GM19324 (cell line): ENCODE measurements around the gene CTCFL.

Experiments
- ATAC-seq: cut with Tn5 transposase; IDR thresholded peaks from one replicate; pipeline ENCODE4 v1.9.1; 2021; ENCODE audit warnings: mild to moderate bottlenecking, moderate library complexity; ENCODE audit not compliant: unreplicated experiment, low FRiP score

Gene CTCFL

GRCh38 chr20:57469418-57470211, 55.3 kb downstream of the CTCFL start:
- no peak for ATAC-seq

GRCh38 chr20:57468523-57469417, 56.2 kb downstream of the CTCFL start:
- ATAC-seq, result no peak

DNA sequence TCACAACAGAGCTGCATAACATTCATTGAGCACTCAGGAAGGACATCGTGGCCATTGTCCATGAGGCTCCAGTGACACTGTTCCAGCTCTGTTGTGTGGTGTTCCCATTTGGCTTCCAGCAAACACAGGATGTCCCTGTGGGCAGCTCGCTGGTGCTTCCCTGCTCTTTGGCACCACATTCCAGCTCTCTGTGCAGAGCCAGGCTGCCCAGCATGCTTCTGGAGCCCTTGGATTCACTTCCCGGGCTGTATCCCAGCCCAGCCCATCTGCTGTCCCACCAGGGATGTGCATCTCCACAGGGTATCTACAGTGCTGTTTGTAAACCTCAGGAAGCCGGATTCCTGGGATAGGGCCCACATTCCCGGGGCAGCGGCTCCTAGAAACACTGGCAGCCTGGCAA, 57.2 kb downstream of the CTCFL start:
- ATAC-seq, result no peak

GRCh38 chr20:57465943-57466342, 59.0 kb downstream of the CTCFL start:
- ATAC-seq, result no peak

DNA sequence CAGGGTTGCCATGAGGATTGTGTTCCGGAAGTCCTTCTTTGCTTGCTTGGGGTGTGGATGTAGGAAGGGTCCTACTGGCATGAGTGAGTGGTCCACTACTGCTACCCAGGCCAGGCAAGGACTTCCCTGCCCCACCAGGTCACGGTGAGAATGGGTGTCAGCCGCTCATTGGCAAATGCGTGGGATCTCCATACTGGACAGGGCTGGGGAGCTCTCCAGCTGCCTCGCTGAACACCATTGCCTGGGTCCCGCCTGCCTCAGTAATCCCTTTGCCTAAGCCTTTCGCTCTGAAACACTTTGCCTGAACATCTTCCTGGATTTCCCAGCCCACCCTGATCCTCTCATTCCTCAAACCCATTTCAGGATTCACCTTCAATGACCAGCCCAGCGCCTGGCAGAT, 59.5 kb downstream of the CTCFL start:
- no peak for ATAC-seq

- ATAC-seq, result no peak
Measured at GRCh38 chr20:57464642-57465211, 60.2 kb downstream of the CTCFL start.

DNA sequence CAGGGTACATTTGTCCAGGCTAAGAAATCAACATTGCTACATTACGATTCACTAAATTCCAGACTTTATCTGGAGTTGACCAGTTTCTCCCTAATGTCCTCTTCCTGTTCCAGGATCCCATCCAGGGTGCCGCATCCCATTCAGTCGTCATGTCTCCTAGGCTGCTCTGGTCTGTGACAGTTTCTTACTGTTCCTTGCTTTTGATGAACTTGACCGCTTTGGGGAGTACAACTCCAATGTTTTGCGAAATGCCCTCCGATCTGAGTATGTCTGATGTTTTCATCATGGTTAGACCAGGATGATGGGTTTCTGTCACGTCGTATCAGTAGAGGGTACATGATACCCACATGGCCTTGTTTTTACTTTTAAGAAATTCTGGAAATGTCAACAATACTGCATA, 62.2 kb downstream of the CTCFL start:
- no peak for ATAC-seq

GRCh38 chr20:57461726-57462125, 63.2 kb downstream of the CTCFL start:
- no peak for ATAC-seq

DNA sequence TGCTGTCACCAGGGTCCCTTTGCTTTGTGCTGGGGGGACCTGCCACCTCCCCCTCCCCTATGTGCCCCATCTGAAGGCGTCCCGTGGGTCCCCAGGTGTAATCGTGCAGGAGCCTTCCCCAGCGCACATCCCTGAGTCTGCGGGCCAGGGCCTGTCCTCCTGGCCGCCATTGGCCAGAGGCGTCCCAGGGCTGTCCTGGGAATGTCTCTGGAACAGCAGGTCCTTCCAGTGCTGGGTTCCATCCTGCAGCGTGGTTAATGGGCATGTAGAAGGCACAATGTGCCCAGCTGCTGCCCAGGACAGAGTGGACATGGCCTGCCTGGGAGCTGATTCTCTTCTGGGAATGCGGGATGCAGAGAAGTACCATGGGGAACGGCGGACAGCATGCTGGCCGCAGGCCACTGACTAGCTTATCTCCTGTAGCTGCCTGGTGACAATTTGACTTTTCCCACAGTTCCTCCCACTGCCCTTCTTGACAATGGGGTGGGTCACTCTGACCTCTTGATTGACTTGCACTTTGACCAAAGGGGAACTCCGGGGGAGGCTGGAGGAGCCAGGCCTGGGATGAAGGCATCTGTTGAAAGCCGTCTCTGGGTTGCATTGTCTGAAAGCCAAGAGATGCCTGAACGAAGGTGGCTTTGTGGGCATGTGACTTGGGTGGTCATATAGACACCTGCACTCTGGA, 64.0 kb downstream of the CTCFL start:
- no peak for ATAC-seq

GRCh38 chr20:57459897-57460296, 65.0 kb downstream of the CTCFL start:
- ATAC-seq, result no peak

DNA sequence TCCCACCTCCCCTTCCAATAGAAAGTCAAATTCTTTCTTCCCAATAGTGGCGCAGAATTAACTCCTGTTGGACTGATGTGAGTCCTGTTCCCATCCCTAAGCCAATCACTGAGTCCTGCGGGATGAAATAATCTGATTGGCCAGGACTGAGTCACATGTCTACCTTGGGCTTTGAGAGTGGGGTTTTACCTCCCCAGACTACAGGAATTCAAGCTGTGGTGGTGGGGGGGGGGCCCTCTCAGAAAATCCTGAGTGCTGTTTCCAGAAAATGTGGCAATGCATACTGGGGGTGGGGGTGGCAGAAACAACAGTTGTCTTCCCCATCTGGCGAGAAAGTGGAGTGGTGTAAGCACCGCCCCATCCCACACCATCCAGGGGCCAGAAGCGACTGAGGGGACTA, 65.7 kb downstream of the CTCFL start:
- ATAC-seq, result no peak

- no peak for ATAC-seq
Measured at GRCh38 chr20:57458400-57459160, 66.4 kb downstream of the CTCFL start.

DNA sequence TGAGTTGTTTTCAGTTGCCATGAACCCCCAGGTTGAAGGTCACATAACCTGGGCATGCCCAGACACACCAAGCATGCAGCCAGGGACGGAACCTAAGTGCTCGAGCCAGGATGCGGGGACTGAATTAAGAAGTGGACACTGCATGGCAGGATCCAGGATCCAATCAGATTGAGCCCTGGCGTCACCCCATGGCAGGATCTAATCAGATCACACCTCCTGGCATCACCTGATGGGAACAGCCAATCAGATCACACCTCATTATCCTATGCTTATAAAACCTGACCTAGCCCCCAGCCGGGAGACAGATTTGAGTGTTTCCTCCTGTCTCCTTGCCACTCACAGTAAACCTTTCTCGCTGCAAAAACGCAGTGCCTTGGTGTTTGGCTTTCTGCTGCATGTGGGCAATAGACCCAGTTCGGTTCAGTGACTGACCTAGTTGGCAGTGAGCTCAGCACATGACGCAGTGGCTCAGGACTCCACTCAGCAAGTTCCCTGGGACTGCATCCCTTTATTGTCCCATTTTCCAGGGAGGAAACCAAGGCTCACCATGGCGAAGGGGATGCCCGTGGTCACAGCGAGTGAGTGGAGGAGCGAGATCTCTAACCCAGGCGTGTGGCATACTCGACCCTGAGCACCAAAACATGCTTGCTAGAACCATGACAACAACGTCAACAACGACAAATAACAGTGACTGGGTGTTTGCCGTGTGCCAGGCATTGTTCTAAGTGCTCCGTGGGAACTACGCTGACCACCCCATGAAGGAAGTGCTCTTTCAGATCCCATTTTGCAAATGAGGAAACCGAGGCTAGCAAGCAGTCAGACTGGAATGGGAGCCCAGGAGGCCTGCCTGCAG, 67.5 kb downstream of the CTCFL start:
- no peak for ATAC-seq

- ATAC-seq, result no peak
Measured at GRCh38 chr20:57456116-57456515, 68.8 kb downstream of the CTCFL start.

- no peak for ATAC-seq
Measured at GRCh38 chr20:57455386-57455785, 69.6 kb downstream of the CTCFL start.

DNA sequence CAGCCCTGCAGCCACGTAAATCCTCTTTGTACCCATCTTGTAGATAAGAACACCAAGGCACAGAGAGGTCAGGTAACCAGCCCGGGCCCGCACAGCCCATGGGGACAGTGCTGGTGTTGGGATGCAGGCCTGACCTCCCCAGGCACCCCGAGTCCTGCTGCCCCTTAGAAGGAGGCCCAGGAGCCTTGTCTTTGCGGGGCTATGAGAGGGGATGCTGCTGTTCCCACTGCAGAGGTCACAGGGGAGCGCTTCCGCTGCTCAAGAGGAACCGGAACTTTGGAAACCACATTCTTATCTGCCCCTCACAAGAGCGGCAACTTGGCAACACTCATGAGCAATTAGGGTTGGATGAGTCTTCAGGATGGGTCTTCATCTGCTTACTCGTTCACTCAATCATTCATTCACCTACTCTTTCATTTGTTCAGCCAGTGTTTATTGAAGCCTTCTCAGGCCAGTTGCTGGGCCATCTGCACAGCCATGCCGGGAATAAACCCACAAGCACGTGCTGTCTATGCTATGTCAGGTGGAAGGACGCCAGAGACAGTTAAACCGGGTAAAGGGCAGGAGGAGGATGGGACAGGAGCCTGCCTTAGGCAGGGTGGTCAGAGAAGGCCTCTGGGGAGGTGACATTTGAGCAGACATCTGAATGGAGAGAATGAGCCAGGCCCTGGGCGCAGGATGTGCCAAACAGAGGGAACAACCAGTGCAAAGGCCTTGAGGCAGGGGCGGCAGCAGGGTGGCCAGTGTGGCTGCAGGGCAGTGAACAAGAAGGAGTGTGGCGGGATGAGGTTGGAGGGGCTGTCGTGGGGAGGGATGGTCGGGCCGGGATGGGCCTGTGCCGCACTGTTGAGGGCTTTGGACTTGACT, 72.9 kb downstream of the CTCFL start:
- ATAC-seq, result no peak

DNA sequence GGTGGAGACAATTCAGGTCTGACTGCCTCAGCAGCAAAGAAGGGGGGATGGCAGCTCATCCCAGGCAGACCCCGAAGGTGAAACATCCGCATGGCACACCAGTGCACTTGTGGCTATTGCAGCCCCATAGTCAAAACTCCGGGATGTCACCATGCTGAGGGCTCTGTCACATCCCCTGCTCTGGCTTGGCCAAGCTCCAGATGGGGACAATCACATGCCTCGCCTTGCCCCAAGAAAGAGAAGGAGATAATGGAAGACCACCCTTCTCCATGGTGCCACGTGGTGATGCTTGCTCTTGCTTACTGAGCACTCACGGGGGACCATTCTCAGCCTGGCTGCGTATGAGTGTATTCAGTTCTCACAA, 73.5 kb downstream of the CTCFL start:
- ATAC-seq, result no peak

- ATAC-seq, result no peak
Measured at GRCh38 chr20:57450931-57451330, 74.0 kb downstream of the CTCFL start.
